GM12891 (cell line): ENCODE measurements around the gene FAM43A.

Source experiments
- PAX5 ChIP-seq: IDR thresholded peaks from 2 replicates; pipeline ENCODE4 v1.6.1; 2011; ENCODE audit warnings: low read length, moderate library complexity, mild to moderate bottlenecking; ENCODE audit not compliant: insufficient read depth, severe bottlenecking
- POLR2A ChIP-seq: IDR thresholded peaks from 2 replicates; pipeline ENCODE4 v1.6.1; 2011; ENCODE audit warnings: low read depth, low read length, control low read depth
- POLR2AphosphoS5 ChIP-seq: IDR thresholded peaks from 2 replicates; pipeline ENCODE4 v1.6.1; 2011; ENCODE audit warnings: low read depth, low read length, control low read depth
- POU2F2 ChIP-seq: IDR thresholded peaks from 2 replicates; pipeline ENCODE4 v1.6.1; 2011; ENCODE audit warnings: low read depth, mild to moderate bottlenecking, control low read depth, low read length, moderate library complexity
- SPI1 ChIP-seq: IDR thresholded peaks from 2 replicates; pipeline ENCODE4 v1.6.1; 2011; ENCODE audit warnings: low read depth, low read length, control low read depth
- TAF1 ChIP-seq: IDR thresholded peaks from 2 replicates; pipeline ENCODE4 v1.6.1; 2011; ENCODE audit warnings: low read depth, low read length, control low read depth

DNA sequence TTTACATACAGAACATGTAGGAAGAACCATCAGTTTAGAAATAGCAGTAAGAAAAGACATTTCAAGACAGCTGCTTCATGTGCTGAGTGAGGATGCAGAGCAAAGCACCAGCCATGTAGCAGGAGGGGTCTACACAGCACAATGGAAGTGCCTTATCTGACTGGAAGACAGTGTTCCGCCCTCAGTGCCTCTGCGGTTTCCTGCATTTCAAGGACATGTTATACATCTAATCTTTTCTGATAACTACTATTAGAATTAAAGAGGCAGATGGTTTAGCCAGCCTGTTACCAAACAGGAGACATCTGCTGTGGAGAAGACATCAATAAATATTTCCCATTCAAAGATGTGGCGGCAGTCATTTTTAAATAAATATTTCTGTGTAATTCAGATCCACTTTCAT lies 24.3 kb upstream of the FAM43A start:
- TF ChIP-seq POLR2A (no peak), POLR2AphosphoS5 (no peak), TAF1 (no peak), SPI1 (no peak), PAX5 (no peak), POU2F2 (no peak)
